SK-N-MC (cell line): ENCODE results near the gene GNG12.

Experiments used
- EZH2 ChIP-seq: fragments of 200-600 bp; sonication (generic); IDR thresholded peaks from one replicate; pipeline ENCODE4 v1.6.1; 2017; ENCODE audit warnings: antibody characterized with exemption
- FOXP2 ChIP-seq: optimal IDR thresholded peaks from 2 replicates; pipeline ENCODE3; 2011; ENCODE audit warnings: mild to moderate bottlenecking, moderate library complexity; ENCODE audit not compliant: insufficient read depth; ENCODE audit errors: extremely low read length, control extremely low read depth
- POLR2AphosphoS5 ChIP-seq: IDR thresholded peaks from 2 replicates; pipeline ENCODE4 v1.6.1; 2012; ENCODE audit warnings: mild to moderate bottlenecking, low read depth, low read length, borderline replicate concordance

- TF ChIP-seq EZH2 (no peak), POLR2AphosphoS5 (no peak), FOXP2 (no peak)
Measured at GRCh38 chr1:67700220-67700619, 133.0 kb downstream of the GNG12 start.
